HUES48 (cell line): ENCODE measurements around the gene TNRC18.
A peak's percentile ranks its signal among the peaks of the same experiment; 100 is the strongest.

Experiments
- H3K27ac ChIP-seq: one replicate; pipeline ENCODE4 v1.7.0; 2013; ENCODE audit warnings: low read depth, low read length, inconsistent platforms
- H3K27me3 ChIP-seq: 2 replicates; pipeline ENCODE4 v1.6.1; 2013; ENCODE audit warnings: mild to moderate bottlenecking, low read length; ENCODE audit not compliant: control insufficient read depth, insufficient read depth
- H3K36me3 ChIP-seq: 2 replicates; pipeline ENCODE4 v1.6.1; 2013; ENCODE audit warnings: low read length; ENCODE audit not compliant: control insufficient read depth, insufficient read depth
- H3K4me1 ChIP-seq: 2 replicates; pipeline ENCODE4 v1.6.1; 2013; ENCODE audit warnings: mild to moderate bottlenecking, low read length; ENCODE audit not compliant: control insufficient read depth, insufficient read depth
- H3K4me3 ChIP-seq: 2 replicates; pipeline ENCODE4 v1.5.1; 2013; ENCODE audit warnings: mild to moderate bottlenecking, low read depth, low read length
- H3K9ac ChIP-seq: 2 replicates; pipeline ENCODE4 v1.6.1; 2013; ENCODE audit warnings: mild to moderate bottlenecking, low read depth, low read length, moderate library complexity
- H3K9me3 ChIP-seq: 2 replicates; pipeline ENCODE4 v1.6.1; 2013; ENCODE audit warnings: low read length; ENCODE audit not compliant: control insufficient read depth, insufficient read depth

The TNRC18 gene

GRCh38 chr7:5426226-5426475 lies 2.5 kb upstream of the TNRC18 start:
- peak overlapping the region; percentile 90 for H3K9ac ChIP-seq
- no peaks in the 10 kb centered on the region for H3K9me3 ChIP-seq
- H3K4me3 ChIP-seq = peak overlapping the region; percentile 78
- no peaks in the 10 kb centered on the region for H3K36me3 ChIP-seq
- H3K27me3 ChIP-seq = peaks cover 75% of the 10 kb centered on the region
- peak overlapping the region; percentile 98 for H3K27ac ChIP-seq
- peaks cover 20% of the 10 kb centered on the region for H3K4me1 ChIP-seq

GRCh38 chr7:5425507-5426225 lies 2.0 kb upstream of the TNRC18 start:
- peak overlapping the region; percentile 78 for H3K4me3 ChIP-seq
- H3K9ac ChIP-seq = peak overlapping the region; percentile 90
- peaks cover 24% of the 10 kb centered on the region for H3K4me1 ChIP-seq
- no peaks in the 10 kb centered on the region for H3K36me3 ChIP-seq
- no peaks in the 10 kb centered on the region for H3K9me3 ChIP-seq
- H3K27ac ChIP-seq = peak overlapping the region; percentile 98
- peaks cover 75% of the 10 kb centered on the region for H3K27me3 ChIP-seq

GRCh38 chr7:5424749-5425506 lies 1.3 kb upstream of the TNRC18 start:
- Histone ChIP-seq H3K27me3 (peaks cover 75% of the 10 kb centered on the region), H3K4me3 (peak overlapping the region; percentile 78), H3K9me3 (no peaks in the 10 kb centered on the region), H3K4me1 (peaks cover 30% of the 10 kb centered on the region), H3K27ac (peak overlapping the region; percentile 98), H3K9ac (peak overlapping the region; percentile 53), H3K36me3 (no peaks in the 10 kb centered on the region)

- H3K4me3 ChIP-seq = peak overlapping the region; percentile 78
- H3K9ac ChIP-seq = peak overlapping the region; percentile 53; the same call in 1 of the 2 replicates
- peaks cover 34% of the 10 kb centered on the region for H3K4me1 ChIP-seq
- no peaks in the 10 kb centered on the region for H3K36me3 ChIP-seq
- peaks cover 75% of the 10 kb centered on the region for H3K27me3 ChIP-seq
- no peaks in the 10 kb centered on the region for H3K9me3 ChIP-seq
- H3K27ac ChIP-seq = peak overlapping the region; percentile 98
Measured at GRCh38 chr7:5423976-5424748, 528 bp upstream of the TNRC18 start.

GRCh38 chr7:5422396-5423305 lies 983 bp downstream of the TNRC18 start:
- no peaks in the 10 kb centered on the region for H3K9me3 ChIP-seq
- no peaks in the 10 kb centered on the region for H3K36me3 ChIP-seq
- peaks cover 75% of the 10 kb centered on the region for H3K27me3 ChIP-seq
- H3K27ac ChIP-seq = peak overlapping the region; percentile 93
- H3K4me1 ChIP-seq = peaks cover 38% of the 10 kb centered on the region
- peak overlapping the region; percentile 70 for H3K4me3 ChIP-seq
- H3K9ac ChIP-seq = peak overlapping the region; percentile 51; the same call in 1 of the 2 replicates

GRCh38 chr7:5421714-5422395 lies 1.8 kb downstream of the TNRC18 start:
- Histone ChIP-seq H3K9ac (no peak overlapping the region), H3K4me1 (peaks cover 38% of the 10 kb centered on the region), H3K27me3 (peaks cover 75% of the 10 kb centered on the region), H3K9me3 (no peaks in the 10 kb centered on the region), H3K4me3 (peak overlapping the region; percentile 70), H3K27ac (peak overlapping the region; percentile 93), H3K36me3 (no peaks in the 10 kb centered on the region)

- H3K9me3 ChIP-seq = no peaks in the 10 kb centered on the region
- H3K27ac ChIP-seq = no peak overlapping the region
- H3K4me3 ChIP-seq = peak overlapping the region; percentile 70
- no peak overlapping the region for H3K9ac ChIP-seq
- H3K27me3 ChIP-seq = peaks cover 79% of the 10 kb centered on the region
- H3K4me1 ChIP-seq = peaks cover 37% of the 10 kb centered on the region
- H3K36me3 ChIP-seq = no peaks in the 10 kb centered on the region
Measured at GRCh38 chr7:5420881-5421713, 2.5 kb downstream of the TNRC18 start.

- H3K9me3 ChIP-seq = no peaks in the 10 kb centered on the region
- peak overlapping the region; percentile 69 for H3K27ac ChIP-seq
- H3K27me3 ChIP-seq = peaks cover 75% of the 10 kb centered on the region
- H3K4me3 ChIP-seq = peak overlapping the region; percentile 48
- no peaks in the 10 kb centered on the region for H3K36me3 ChIP-seq
- 0 out of 2 replicates have a peak overlapping the region, but pooled peaks have one; percentile 12 for H3K9ac ChIP-seq
- peaks cover 35% of the 10 kb centered on the region for H3K4me1 ChIP-seq
Measured at GRCh38 chr7:5420067-5420880, 3.4 kb downstream of the TNRC18 start.

- Histone ChIP-seq H3K27me3 (peaks cover 70% of the 10 kb centered on the region), H3K36me3 (no peaks in the 10 kb centered on the region), H3K4me3 (peak overlapping the region; percentile 48), H3K9ac (peak overlapping the region; percentile 31; the same call in 1 of the 2 replicates), H3K9me3 (no peaks in the 10 kb centered on the region), H3K27ac (peak overlapping the region; percentile 69), H3K4me1 (peaks cover 35% of the 10 kb centered on the region)
Measured at GRCh38 chr7:5419539-5420066, 4.0 kb downstream of the TNRC18 start.
